HEK293T (cell line): Measurements from ENCODE around the gene NDUFA8.

ENCODE experiments used
- CTCF ChIA-PET: fragments of 350-600 bp; formaldehyde crosslinking; extraction: SDS; loops from one replicate; lab custom pipeline; 2021; ENCODE audit warnings: antibody characterized with exemption, inconsistent platforms; lab: Yijun Ruan, JAX
- POLR2A ChIA-PET: fragments of 350-600 bp; formaldehyde crosslinking; extraction: SDS; loops from one replicate; lab custom pipeline; 2020; ENCODE audit warnings: antibody characterized with exemption, inconsistent platforms; lab: Yijun Ruan, JAX
- DNase-seq: peaks from one replicate; pipeline ENCODE4 v3.0.0; 2012; ENCODE audit warnings: mixed read lengths; ENCODE audit errors: extremely low spot score
- ARNT ChIP-seq: fragments of 450-650 bp; IDR thresholded peaks from 2 replicates; pipeline ENCODE4 v1.6.1; 2017; ENCODE audit warnings: mild to moderate bottlenecking
- BHLHE40 ChIP-seq: fragments of 450-650 bp; IDR thresholded peaks from 2 replicates; pipeline ENCODE4 v1.6.1; 2016; ENCODE audit warnings: mild to moderate bottlenecking, moderate library complexity, borderline replicate concordance
- CTBP1 ChIP-seq: fragments of 450-650 bp; IDR thresholded peaks from 2 replicates; pipeline ENCODE4 v1.6.1; 2016; ENCODE audit warnings: borderline replicate concordance
- ELF4 ChIP-seq: fragments of 450-650 bp; IDR thresholded peaks from 2 replicates; pipeline ENCODE4 v1.6.1; 2017; ENCODE audit warnings: antibody characterized with exemption
- FOXA1 ChIP-seq: fragments of 450-650 bp; IDR thresholded peaks from 2 replicates; pipeline ENCODE4 v1.6.1; 2016; ENCODE audit warnings: mild to moderate bottlenecking
- FOXK2 ChIP-seq: fragments of 450-650 bp; IDR thresholded peaks from 2 replicates; pipeline ENCODE4 v1.6.1; 2016; ENCODE audit warnings: mild to moderate bottlenecking
- FOXM1 ChIP-seq: fragments of 450-650 bp; IDR thresholded peaks from 2 replicates; pipeline ENCODE4 v1.6.1; 2017; ENCODE audit warnings: mild to moderate bottlenecking, borderline replicate concordance
- HDGF ChIP-seq: fragments of 450-650 bp; IDR thresholded peaks from 2 replicates; pipeline ENCODE4 v1.6.1; 2017; ENCODE audit warnings: antibody characterized with exemption, borderline replicate concordance
- L3MBTL2 ChIP-seq: fragments of 450-650 bp; conservative IDR thresholded peaks from 2 replicates; pipeline ENCODE4 v1.6.1; 2016; ENCODE audit warnings: mild to moderate bottlenecking
- LEF1 ChIP-seq: fragments of 450-650 bp; IDR thresholded peaks from 2 replicates; pipeline ENCODE4 v1.6.1; 2017; ENCODE audit warnings: mild to moderate bottlenecking, borderline replicate concordance
- NFRKB ChIP-seq: fragments of 450-650 bp; IDR thresholded peaks from 2 replicates; pipeline ENCODE4 v1.6.1; 2016; ENCODE audit warnings: mild to moderate bottlenecking, moderate library complexity
- SP1 ChIP-seq: fragments of 450-650 bp; IDR thresholded peaks from 2 replicates; pipeline ENCODE4 v1.6.1; 2017
- SUZ12 ChIP-seq: fragments of 450-650 bp; IDR thresholded peaks from 2 replicates; pipeline ENCODE4 v1.6.1; 2016; ENCODE audit warnings: mild to moderate bottlenecking
- TARDBP ChIP-seq: fragments of 450-650 bp; IDR thresholded peaks from 2 replicates; pipeline ENCODE4 v1.6.1; 2016
- ZNF384 ChIP-seq: fragments of 450-650 bp; IDR thresholded peaks from 2 replicates; pipeline ENCODE4 v1.6.1; 2016
- TF ChIP-seq, protein P1 (sequence below): fragments of 450-650 bp; IDR thresholded peaks from 2 replicates; pipeline ENCODE4 v1.6.1; 2016

NDUFA8 gene

GRCh38 chr9:122128007-122128968 is 31.3 kb downstream of the NDUFA8 start:
- POLR2A ChIA-PET: no interaction called here
- no peak for DNase-seq
- TF ChIP-seq ELF4: no peak
- no peak for TF ChIP-seq FOXA1
- TF ChIP-seq FOXK2: no peak
- TF ChIP-seq BHLHE40: no peak
- TF ChIP-seq ARNT: no peak
- no peak for TF ChIP-seq TARDBP
- no peak for TF ChIP-seq ZNF384
- TF ChIP-seq FOXM1: no peak
- no peak for TF ChIP-seq CTBP1
- TF ChIP-seq NFRKB: no peak
- no peak for TF ChIP-seq LEF1
- CTCF ChIA-PET: interaction anchor here (0.6 to 1.2 kb wide), 3 partner anchors 29 to 222 kb away, joined by 3 to 7 read pairs (median 3); no protein-coding TSS in a partner anchor

- DNase-seq: no peak
- TF ChIP-seq SUZ12: no peak
- TF ChIP-seq FOXA1: no peak
- POLR2A ChIA-PET: no interaction called here
Measured at GRCh38 chr9:122127396-122127798, 32.2 kb downstream of the NDUFA8 start.

DNA sequence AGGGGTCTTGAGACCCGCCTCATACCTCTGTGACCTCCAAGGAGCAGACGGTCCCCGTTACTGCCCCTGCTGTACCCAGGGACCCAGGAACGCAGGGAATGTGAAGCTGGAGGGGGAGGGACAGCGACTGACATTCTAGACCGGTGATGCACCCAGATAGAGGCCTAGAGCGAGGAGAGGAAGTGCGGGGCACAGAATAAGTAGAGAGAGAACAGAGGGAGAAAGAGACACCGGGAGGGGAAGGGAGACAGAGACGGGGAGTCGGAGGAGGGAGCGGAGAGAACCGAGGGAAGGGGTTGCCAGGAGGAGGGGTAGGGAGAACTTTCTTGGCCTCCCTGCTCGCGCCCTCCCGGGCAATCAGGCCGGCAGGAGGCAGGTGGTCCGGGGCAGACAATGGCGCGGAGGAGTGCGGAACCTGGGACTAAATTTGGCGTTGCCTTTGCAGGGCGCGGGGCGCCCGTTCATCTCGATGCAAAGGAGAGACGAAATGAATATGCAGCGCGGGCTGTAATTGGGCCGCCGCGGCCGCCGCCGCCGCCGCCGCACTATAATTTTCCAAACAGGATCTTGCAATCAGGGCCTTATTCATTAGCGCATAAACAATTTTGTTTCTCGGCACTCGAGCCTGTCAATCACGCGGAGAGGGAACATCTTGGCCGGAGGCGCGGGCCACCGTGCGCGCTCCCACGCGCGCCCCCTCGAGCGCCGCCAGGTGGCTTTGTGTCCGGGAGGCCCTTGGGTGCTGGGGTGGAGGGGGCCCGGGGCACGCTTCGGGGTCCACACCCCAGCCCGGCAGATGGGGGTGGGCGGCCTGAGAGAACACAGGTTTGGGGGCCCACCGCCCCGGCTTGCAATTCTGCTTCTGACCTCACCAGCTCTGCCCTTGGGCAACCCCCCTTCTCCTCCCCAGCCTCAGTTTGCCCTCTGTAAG is 33.0 kb downstream of the NDUFA8 start:
- POLR2A ChIA-PET: no interaction called here
- CTCF ChIA-PET: interaction anchor here (0.7 to 4.6 kb wide), 6 partner anchors 27 to 224 kb away, joined by 3 to 55 read pairs (median 6); no protein-coding TSS in a partner anchor
- no peak for TF ChIP-seq LEF1
- TF ChIP-seq BHLHE40: no peak
- TF ChIP-seq SP1: no peak
- DNase-seq: no peak

More at GRCh38 chr9:122127396-122127798, 32.2 kb downstream of the NDUFA8 start:
- CTCF ChIA-PET: interaction anchor here (0.6 to 1.2 kb wide), 3 partner anchors 28 to 223 kb away, joined by 3 to 7 read pairs (median 3); no protein-coding TSS in a partner anchor

DNA sequence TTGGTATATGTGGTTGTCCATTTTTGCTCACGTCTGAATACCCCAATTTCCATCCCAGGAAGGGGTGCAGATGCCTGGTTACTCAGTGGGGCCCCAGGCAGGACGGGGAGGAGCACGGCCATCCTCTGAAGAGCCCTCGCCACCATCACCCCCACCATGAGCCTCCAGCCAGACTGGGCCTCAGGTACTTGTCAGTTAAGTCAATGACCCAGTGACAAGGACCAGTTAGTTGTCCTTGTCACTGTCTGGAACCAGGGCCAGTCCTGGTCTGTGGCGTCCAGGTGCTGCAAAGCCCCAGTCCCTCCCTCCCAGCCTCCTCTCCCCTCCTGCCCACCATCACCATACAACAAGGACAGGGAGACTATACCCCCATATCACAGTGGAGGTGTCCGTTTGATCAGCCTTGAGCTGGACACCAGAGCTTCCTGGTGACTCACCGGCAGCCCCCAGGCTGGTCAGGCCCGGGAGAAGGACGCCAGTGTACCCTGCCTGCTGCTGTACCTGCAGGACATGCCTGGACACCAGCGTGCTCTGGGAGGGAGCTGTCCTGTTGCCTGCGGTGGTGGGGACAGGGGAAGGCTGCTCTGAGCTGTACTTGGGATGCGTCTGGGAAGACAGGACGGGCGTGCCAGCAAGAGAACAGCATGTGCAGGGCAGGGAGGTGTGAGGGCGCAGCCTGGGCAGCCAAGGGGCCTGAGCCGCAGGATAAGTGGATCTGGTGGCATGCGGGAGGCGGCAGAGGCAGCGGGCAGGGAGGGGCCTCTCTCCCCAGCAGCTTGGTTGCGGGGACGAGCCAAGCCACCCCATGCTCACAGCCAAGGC is 33.9 kb downstream of the NDUFA8 start:
- POLR2A ChIA-PET: interaction anchor here (0.6 to 1.1 kb wide), 2 partner anchors 30 to 580 kb away, joined by 3 to 5 read pairs; no protein-coding TSS in a partner anchor
- DNase-seq: no peak
- TF ChIP-seq FOXA1 (no peak), BHLHE40 (no peak), LEF1 (no peak), ZNF384 (no peak), TARDBP (no peak), NFRKB (no peak), ARNT (no peak), SUZ12 (no peak), FOXM1 (no peak), ELF4 (no peak), L3MBTL2 (no peak), SP1 (no peak), CTBP1 (no peak), FOXK2 (no peak), HDGF (no peak)
- TF ChIP-seq, protein P1, sequence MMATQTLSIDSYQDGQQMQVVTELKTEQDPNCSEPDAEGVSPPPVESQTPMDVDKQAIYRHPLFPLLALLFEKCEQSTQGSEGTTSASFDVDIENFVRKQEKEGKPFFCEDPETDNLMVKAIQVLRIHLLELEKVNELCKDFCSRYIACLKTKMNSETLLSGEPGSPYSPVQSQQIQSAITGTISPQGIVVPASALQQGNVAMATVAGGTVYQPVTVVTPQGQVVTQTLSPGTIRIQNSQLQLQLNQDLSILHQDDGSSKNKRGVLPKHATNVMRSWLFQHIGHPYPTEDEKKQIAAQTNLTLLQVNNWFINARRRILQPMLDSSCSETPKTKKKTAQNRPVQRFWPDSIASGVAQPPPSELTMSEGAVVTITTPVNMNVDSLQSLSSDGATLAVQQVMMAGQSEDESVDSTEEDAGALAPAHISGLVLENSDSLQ: no peak
- CTCF ChIA-PET: interaction anchor here (0.7 to 4.6 kb wide), 11 partner anchors 9 to 231 kb away, joined by 3 to 55 read pairs (median 5); partner anchors contain the start of genes MRRF and RBM18

- POLR2A ChIA-PET: interaction anchor here (1.1 kb wide), 1 partner anchor 29 kb away, joined by 3 read pairs; no protein-coding TSS in a partner anchor
- TF ChIP-seq HDGF (no peak), ELF4 (no peak), CTBP1 (no peak), SP1 (no peak), BHLHE40 (no peak), FOXM1 (no peak), TARDBP (no peak), NFRKB (no peak), ARNT (no peak), ZNF384 (no peak), L3MBTL2 (no peak), SUZ12 (no peak), FOXA1 (no peak), FOXK2 (no peak), LEF1 (no peak)
- TF ChIP-seq, protein P1: no peak
- peak; percentile 82 for DNase-seq
- CTCF ChIA-PET: interaction anchor here (0.5 to 4.6 kb wide), 13 partner anchors 9 to 232 kb away, joined by 3 to 55 read pairs (median 5); partner anchors contain the start of genes MRRF and RBM18
Measured at GRCh38 chr9:122125158-122125508, 34.4 kb downstream of the NDUFA8 start.
